NCI-H128 (cell line): ENCODE data around the gene ANKRD27.

Experiments
- DNase-seq: peaks from one replicate; lab custom pipeline; 2025; ENCODE audit not compliant: unreplicated experiment; lab: John Stamatoyannopoulos, UW

The ANKRD27 gene

GRCh38 chr19:32563761-32564160 lies 111.2 kb downstream of the ANKRD27 start:
- no peak for DNase-seq

- no peak for DNase-seq
Measured at GRCh38 chr19:32558607-32559228, 116.3 kb downstream of the ANKRD27 start.

GRCh38 chr19:32555786-32556185 lies 119.2 kb downstream of the ANKRD27 start:
- no peak for DNase-seq

GRCh38 chr19:32550666-32551065 lies 124.3 kb downstream of the ANKRD27 start:
- no peak for DNase-seq
